ENCODE measurements around the gene RHOG.
"Not testable (repeated sequence)": the region's sequence is repeated elsewhere in the genome, so short reads cannot be mapped to it uniquely, and the experiment has no call there.

RHOG gene

GRCh38 chr11:3840870-3841425, at the start of gene RHOG:
TSS of gene RHOG (minus strand) at chr11:3840959. CDS start at chr11:3828138, 12,821 bp downstream.
- DNase-seq, result no peak

DNA sequence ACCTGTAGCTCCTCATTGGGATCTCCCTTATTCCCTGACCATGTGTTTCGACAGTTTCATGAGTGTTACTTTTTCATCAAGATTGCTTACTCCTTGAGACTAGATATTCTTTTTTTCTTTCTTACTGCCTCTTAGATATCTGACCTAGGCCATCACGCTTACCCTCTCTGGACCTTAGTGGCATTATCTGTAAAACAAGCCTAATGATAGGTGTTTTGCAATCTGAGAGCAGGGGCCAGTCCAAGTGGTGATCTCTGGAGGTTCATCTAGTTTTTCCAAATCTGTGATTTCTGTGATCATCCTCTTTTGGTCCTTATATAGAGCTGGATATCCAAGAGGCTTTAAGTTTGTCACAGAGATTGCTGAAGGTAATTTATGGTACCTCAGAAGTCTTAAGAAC, 49.3 kb upstream of the RHOG start:
- no peak for DNase-seq

DNA sequence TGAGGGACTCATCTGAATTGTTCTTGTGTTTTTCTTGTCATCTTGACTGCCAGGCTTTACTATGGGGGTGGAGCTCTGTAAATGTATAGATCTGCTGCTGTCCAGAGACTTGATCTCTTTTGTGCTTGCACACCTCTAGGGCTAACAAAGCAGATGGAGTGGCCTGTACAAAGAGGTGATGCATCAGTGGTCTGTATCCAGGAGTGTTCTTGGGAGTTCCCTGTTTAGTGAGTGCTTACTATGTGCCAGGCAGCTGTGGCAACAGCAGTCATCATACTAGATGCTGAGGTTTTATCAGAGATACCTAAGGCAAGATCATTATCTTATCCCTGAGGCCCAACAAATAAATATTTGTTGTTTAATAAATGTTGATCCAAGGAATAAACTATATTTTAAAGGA, 48.1 kb upstream of the RHOG start:
- no peak for DNase-seq

- no peak for DNase-seq
These were observed 46.2 kb upstream of the RHOG start for GRCh38 chr11:3886985-3887384.

- no peak for DNase-seq
These were observed 45.1 kb upstream of the RHOG start for GRCh38 chr11:3885855-3886254.

GRCh38 chr11:3882655-3883054, 41.9 kb upstream of the RHOG start:
- no peak for DNase-seq

GRCh38 chr11:3880724-3881123, 40.0 kb upstream of the RHOG start:
- DNase-seq, result no peak

DNA sequence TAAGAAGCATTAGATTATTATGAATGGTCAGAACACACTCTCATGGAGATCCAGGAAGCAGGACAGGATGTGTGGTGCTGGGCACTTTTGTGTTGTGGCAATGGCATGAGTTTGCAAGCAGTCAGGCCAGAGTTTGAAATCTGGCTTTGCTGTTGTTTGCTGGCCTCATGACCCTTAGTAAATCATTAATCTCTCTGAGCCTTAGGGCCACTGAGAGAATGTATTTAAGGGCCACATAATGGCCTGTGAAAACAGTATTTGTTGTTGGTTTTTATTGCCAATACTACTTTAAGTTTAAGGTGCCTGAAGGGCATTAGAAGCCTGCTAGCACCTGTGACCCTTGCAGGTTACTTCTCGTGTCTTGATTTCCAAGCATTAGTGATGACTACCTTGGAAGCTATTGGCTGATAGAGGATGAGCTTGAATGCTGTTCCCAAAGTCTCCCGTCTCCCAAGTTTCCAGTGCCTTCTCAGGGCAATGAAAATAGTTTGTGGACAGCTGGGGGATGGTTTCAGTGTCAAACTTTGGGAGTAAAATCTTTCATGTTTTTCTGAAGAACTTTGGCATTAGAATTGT, 39.3 kb upstream of the RHOG start:
- DNase-seq, result no peak

DNA sequence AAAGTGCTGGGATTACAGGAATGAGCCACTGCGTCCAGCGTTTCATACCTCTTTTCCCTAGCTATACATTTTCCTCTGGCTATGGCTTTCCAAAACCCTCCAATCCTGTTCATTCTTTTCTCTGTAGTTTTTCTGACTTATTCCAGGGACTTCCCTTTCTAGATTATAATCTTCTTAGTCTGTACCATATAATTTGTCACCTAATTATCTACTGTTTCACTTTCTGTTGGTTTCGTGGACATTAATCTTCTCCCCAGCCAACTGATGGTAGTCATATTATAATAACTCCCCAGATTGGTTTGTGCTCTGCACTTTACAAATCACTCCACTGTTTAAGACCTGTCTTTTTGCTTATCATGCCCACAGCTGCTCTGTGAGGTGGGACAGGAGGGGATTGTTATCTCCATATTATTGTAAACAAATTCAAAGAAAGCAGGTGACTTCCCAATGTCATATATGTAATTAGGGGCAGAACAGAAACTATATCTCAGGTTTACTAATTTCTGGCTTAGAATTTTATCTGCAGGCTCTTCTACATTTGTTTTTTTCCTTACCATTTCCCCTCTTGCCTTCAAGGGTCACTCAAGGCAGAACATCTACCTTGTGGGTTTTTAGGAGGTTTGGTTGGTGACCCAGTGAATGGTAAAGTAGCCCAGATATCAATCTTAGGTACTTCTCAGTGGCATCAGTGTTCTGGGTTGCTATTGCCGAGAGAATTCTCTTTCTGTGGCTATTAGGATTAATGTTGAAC, 38.6 kb upstream of the RHOG start:
- DNase-seq, result no peak

- no peak for DNase-seq
These were observed 37.5 kb upstream of the RHOG start for GRCh38 chr11:3878258-3878584.

- DNase-seq, result no peak
These were observed 36.9 kb upstream of the RHOG start for GRCh38 chr11:3877364-3878257.

- no peak for DNase-seq
These were observed 35.9 kb upstream of the RHOG start for GRCh38 chr11:3876613-3877012.

- no peak for DNase-seq
These were observed 33.1 kb upstream of the RHOG start for GRCh38 chr11:3873712-3874349.

DNA sequence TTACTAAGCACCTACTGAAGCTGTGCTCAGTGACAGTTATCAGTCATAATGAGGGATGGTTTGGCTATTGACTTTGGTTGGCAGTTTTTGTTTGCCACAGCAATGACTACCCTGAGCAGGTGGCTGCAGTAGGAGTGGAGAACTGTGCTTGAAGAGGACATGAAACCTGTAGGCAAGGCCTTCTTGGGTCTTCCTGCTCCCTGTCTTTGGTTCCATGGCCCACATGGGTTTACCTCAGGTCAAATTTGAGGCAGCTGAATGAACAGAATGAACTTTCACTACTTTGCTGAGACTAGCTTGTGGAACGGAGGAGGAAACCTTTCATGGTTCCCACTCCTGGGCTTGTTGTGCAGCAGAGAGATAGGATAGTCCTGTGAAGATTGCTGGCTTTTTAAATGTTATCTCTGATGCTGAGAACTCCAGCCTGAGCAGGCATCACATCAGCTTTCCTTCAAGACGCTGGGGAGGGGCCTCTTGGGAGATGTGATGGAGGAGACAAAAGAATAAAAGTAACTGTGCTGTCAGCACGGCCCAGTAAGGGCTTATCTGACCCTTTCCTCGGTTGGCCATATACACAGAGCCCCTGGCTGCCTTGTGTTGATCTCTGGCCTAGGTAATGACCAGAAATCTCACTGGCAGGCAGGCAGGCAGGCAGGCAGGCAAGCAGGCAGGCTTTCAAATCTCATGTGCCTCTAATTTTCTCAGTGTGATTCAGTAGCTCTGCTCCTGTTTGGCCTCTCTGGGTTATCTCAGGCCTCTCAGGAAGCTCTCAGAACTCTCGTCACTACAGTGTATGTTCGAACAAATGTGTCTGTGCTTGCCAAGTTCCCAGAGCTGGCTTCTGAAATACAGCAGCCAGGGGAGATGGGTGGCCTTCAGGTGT, 26.7 kb upstream of the RHOG start:
- DNase-seq, result no peak

- DNase-seq, result no peak
These were observed 26.1 kb upstream of the RHOG start for GRCh38 chr11:3866836-3867208.

DNA sequence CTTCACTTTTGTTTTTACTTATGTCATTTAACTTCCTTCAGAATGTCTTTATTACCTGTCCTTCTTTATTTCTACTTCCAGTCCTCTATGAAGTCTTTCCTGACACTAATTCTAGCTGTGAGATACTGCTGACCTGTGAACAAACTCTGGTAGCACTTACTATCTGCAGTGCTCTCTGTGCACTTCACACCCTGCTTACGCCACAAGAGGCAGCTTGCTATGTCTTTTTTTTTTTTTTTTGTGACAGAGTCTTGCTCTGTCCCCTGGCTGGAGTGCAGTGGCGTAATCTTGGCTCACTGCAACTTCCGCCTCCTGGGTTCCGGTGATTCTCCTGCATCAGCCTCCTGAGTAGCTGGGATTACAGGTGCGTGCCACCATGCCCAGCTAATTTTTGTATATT, 25.4 kb upstream of the RHOG start:
- no peak for DNase-seq

DNA sequence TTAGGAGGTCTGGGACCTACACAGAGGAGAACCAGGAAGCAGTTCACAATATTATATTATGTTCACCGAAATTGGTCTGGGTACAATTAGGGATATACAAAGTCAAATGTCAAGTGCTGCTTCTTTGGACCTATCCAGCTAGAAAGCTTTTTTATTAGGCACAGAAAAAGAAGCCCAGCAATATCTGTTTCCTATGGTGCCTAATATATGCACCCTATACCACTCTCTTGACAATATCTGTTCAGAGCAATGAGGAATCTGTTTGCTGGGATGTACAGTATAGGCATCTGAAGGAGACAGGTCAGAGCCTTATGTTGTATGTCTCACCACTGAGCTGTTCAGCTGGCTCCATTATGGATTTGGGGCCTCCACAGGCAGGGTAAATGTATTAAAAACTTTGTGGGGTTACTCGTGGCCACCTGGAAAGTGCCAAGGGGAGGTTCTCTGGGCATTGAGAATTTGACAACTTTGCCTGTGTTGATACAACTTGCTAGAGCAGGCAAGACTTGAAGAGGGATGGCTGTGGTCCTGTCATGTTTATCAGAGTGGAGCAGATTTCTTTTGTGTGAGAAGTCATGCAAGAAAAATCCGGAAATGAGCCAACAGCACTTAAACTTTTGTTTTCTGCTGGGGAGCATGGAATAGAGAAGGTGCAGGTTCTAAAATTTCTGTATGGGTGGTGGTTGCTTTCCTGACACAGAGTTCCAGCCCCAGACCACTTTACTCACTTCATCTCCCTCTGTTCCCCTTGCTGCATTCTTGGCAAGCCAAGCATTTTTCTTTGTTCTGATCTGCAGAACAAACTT, 24.8 kb upstream of the RHOG start:
- no peak for DNase-seq

DNA sequence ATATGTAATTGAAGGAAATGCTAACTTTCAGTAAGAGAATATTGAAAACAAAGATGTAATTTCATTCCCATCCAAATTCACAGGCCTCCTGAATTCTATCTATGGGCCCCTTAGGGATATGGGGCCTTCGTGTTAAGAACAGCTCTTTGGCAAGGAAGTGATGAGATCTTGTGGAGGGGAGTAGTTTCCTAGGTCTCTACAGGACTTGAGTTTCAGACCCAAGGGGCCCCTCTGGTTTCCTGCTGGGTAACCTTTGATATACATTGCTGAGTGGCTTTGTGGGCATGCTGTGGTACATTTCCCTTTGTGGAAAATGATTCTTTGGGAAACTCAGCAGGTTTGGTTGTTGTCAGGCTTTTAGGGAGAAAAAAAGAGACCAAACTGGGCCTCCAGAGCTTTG, 20.9 kb upstream of the RHOG start:
- DNase-seq, result no peak

DNA sequence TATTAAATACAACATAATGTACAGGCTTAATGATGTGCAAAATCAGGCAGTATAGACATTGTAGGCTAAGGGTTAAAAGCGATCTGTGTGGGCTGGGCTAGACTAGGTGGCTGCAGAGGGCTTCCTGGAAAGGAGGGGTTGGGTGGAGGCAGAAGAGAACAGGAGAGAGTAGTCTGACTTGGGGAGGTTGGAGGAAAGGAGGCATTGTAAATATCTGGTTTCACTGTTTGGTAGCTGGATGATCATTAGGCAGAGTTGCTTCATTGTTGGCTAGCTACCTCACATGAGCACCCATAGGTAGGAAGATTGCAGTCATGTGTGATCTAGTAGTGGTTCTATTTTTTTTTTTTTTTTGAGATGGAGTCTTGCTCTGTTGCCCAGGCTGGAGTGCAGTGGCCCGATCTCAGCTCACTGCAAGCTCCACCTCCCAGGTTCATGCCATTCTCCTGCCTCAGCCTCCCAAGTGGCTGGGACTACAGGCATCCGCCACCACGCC, 20.2 kb upstream of the RHOG start:
- not testable (repeated sequence) for DNase-seq

- DNase-seq, result no peak
These were observed 19.6 kb upstream of the RHOG start for GRCh38 chr11:3860375-3860774.

DNA sequence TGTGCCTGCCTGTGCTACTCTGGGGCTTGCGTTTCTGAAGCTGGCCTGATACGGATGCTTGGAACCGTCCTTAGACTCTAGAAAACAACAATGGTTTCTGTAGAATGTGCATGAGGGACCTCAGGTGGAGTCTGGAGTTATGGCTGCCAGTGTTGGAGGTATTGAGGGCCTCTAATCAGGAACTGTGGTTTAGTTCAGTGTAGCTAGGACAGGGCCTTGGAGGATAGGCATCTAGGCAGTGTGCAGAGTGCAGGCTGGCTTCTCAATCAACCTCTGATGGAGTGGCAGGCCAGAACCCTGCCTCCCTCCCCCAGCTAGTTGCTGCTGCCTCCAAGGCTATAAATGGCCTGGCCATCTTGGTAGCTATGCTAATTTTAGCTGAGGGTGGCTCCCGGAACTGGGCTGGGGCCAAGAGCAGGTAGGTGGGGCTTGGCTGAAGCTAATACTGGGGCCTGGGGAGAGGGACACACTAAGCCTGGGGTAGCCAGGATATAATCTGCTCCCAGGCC, 18.7 kb upstream of the RHOG start:
- no peak for DNase-seq

All from NCI-H1048 (cell line).